Panc1 (cell line): ENCODE data around the gene DAPK1.

ENCODE experiments used
- CTCF ChIP-seq: fragments of 450-650 bp; IDR thresholded peaks from 2 replicates; pipeline ENCODE4 v1.5.1; 2017; ENCODE audit warnings: mild to moderate bottlenecking
- SIN3A ChIP-seq: IDR thresholded peaks from 2 replicates; pipeline ENCODE4 v1.6.1; 2012; ENCODE audit warnings: low read depth, mild to moderate bottlenecking, low read length, moderate library complexity, borderline replicate concordance; ENCODE audit not compliant: insufficient read depth

DNA sequence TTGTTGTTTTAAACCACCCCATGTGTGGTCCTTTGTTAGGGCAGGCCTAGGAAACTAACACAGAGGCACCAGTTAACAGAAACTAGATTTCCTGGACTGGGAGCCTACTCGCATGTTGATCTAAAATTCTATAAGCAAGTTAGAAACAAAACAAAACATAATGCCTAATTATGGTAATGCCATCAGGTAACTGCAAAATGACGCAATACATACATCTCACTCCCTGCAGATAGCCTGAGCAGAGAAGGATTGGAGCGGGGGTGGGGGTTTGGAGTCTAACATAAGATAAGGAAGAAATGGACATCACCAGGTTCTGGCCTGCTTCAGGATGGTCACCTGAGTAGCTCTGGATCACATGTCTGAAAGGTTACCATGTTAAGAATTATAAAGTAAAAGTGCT is 114.9 kb downstream of the DAPK1 start:
- TF ChIP-seq CTCF (no peak), SIN3A (no peak)
